Measurements from ENCODE around the gene MLIP. TPM values are rescaled to one million over a fixed set of nuclear protein-coding genes. Genes with fewer than 3 reads are reported as not detected.
"Not testable (repeated sequence)": the region's sequence is repeated elsewhere in the genome, so short reads cannot be mapped to it uniquely, and the experiment has no call there.

MLIP gene
- total RNA-seq, 1 experiment from 2014 or later = not detected

- DNase-seq (ENCODE audit: low spot score); in situ Hi-C loops (cut with HindIII; ENCODE audit: low sequenced_read_pairs): not testable (repeated sequence)
Measured at GRCh38 chr6:54203474-54204035, 92.3 kb downstream of the MLIP start.

- DNase-seq (ENCODE audit: low spot score) = no peak
- in situ Hi-C loops (cut with HindIII; ENCODE audit: low sequenced_read_pairs) = no loop called here
Measured at GRCh38 chr6:54204921-54205591, 93.8 kb downstream of the MLIP start.

DNA sequence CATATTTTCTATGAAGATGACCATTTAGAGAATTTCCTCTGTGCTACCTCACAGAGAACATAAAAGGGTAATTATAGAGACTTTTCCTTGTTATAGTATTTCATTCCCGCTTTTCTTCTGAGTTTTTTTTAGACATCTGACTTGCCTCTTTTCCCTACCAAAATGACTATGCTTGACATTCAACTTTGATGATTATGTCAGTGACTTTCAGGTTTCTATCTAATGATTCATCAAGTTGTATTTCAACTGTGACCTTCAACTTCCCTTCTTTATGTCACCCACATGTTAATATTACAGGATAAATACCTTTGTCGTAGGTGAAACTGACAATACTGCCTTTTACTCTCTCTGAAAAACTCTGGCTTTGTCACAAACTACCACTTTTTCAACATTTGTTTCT lies 95.3 kb downstream of the MLIP start:
- no peak for DNase-seq (ENCODE audit: low spot score)
- in situ Hi-C loops (cut with HindIII; ENCODE audit: low sequenced_read_pairs) = no loop called here

DNA sequence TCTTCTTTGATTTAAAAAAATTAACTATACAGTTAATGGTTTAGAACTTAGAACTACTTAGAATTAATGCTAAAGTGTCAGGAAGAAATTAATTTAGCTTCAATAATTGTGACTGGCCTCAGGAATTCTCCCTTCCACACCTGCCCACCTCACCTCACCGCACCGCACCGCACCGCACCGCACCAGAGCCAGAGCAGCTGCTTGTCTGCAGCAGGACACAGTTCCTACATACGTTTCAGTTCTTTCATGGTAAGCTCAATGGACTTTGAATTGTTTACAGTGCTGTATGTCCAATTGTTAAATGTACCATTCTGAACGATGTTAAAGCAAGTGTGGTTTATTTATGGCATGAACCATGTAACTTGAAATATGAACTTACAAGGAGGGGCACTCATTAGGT lies 98.7 kb downstream of the MLIP start:
- DNase-seq (ENCODE audit: low spot score); in situ Hi-C loops (cut with HindIII; ENCODE audit: low sequenced_read_pairs): not testable (repeated sequence)

GRCh38 chr6:54214286-54214685 lies 103.0 kb downstream of the MLIP start:
- no peak for DNase-seq (ENCODE audit: low spot score)
- in situ Hi-C loops (cut with HindIII; ENCODE audit: low sequenced_read_pairs) = no loop called here

GRCh38 chr6:54216336-54216735 lies 105.1 kb downstream of the MLIP start:
- DNase-seq (ENCODE audit: low spot score) = no peak
- in situ Hi-C loops (cut with HindIII; ENCODE audit: low sequenced_read_pairs) = no loop called here

GRCh38 chr6:54217018-54217417 lies 105.8 kb downstream of the MLIP start:
- no peak for DNase-seq (ENCODE audit: low spot score)
- in situ Hi-C loops (cut with HindIII; ENCODE audit: low sequenced_read_pairs) = no loop called here

- in situ Hi-C loops (cut with HindIII; ENCODE audit: low sequenced_read_pairs) = no loop called here
Measured at GRCh38 chr6:54222217-54222616, 111.0 kb downstream of the MLIP start.

GRCh38 chr6:54232703-54233102 lies 121.5 kb downstream of the MLIP start:
- DNase-seq (ENCODE audit: low spot score) = no peak

More at GRCh38 chr6:54222217-54222616, 111.0 kb downstream of the MLIP start:
- DNase-seq (ENCODE audit: low spot score) = no peak

DNA sequence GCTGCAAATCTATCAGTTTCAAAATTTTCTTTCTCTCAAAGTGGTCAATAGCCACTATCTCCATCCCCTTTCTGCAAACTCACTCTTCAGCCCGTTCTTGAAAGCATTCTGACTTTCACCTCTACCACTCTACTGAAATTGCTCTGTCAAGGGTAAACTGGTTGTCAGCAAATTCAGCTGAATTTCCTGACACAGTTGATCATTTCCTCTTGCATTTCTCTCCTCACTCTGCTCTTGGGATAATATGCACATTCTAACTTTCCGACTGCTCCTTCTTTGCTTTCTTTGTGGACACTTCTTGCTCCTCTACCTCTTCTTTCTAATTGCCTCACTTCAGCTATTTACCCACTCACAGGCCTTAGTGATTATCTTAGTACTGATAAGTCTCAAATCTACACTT lies 123.3 kb downstream of the MLIP start:
- in situ Hi-C loops (cut with HindIII; ENCODE audit: low sequenced_read_pairs) = no loop called here
- DNase-seq (ENCODE audit: low spot score) = no peak

More at GRCh38 chr6:54232703-54233102, 121.5 kb downstream of the MLIP start:
- in situ Hi-C loops (cut with HindIII; ENCODE audit: low sequenced_read_pairs) = no loop called here

- DNase-seq (ENCODE audit: low spot score) = no peak
- in situ Hi-C loops (cut with HindIII; ENCODE audit: low sequenced_read_pairs) = no loop called here
Measured at GRCh38 chr6:54236984-54237383, 125.7 kb downstream of the MLIP start.

DNA sequence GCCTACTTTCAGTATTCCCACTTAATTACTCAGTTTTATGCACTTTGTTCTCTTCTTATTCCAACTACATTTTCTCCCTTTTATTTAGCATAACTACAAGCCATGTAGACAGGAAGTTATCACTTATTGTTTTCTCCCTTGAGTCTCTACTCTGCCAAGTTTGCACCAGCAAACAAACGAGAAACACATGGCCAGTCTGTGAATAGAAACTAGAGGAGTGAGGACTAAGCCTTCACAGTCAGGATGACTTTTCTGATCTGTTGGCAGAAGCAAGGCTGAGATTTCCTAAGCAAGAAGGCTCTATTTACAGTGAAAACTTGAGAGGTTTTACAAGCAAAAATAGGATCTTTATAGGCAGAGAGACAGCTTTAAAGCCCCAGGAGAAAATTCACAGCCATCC lies 127.2 kb downstream of the MLIP start:
- no peak for DNase-seq (ENCODE audit: low spot score)

GRCh38 chr6:54243699-54244098 lies 132.5 kb downstream of the MLIP start:
- in situ Hi-C loops (cut with HindIII; ENCODE audit: low sequenced_read_pairs) = no loop called here

More for the DNA sequence above, 127.2 kb downstream of the MLIP start:
- in situ Hi-C loops (cut with HindIII; ENCODE audit: low sequenced_read_pairs) = no loop called here

GRCh38 chr6:54244430-54244829 lies 133.2 kb downstream of the MLIP start:
- DNase-seq (ENCODE audit: low spot score) = no peak
- in situ Hi-C loops (cut with HindIII; ENCODE audit: low sequenced_read_pairs) = no loop called here

More at GRCh38 chr6:54243699-54244098, 132.5 kb downstream of the MLIP start:
- DNase-seq (ENCODE audit: low spot score) = no peak

- in situ Hi-C loops (cut with HindIII; ENCODE audit: low sequenced_read_pairs) = no loop called here
- DNase-seq (ENCODE audit: low spot score) = no peak
Measured at GRCh38 chr6:54245265-54245664, 134.0 kb downstream of the MLIP start.

GRCh38 chr6:54248319-54248718 lies 137.1 kb downstream of the MLIP start:
- in situ Hi-C loops (cut with HindIII; ENCODE audit: low sequenced_read_pairs) = no loop called here
- DNase-seq (ENCODE audit: low spot score) = no peak

- DNase-seq (ENCODE audit: low spot score) = no peak
- in situ Hi-C loops (cut with HindIII; ENCODE audit: low sequenced_read_pairs) = no loop called here
Measured at GRCh38 chr6:54248994-54249393, 137.8 kb downstream of the MLIP start.

DNA sequence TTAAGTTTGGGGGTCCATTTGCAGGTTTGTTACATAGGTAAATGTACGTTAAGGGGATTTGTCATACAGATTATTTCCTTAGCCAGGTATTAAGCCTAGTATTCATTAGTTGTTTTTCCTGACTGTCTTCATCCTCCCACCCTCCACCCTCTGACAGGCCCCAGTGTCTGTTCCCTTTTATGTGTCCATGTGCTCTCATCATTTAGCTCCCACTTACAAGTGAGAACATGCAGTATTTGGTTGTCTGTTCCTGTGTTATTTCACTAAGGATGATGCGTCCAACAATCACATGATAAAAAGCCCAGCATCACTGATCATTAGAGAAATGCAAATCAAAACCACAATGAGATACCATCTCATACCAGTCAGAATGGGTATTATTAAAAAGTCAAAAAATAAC lies 138.6 kb downstream of the MLIP start:
- DNase-seq (ENCODE audit: low spot score); in situ Hi-C loops (cut with HindIII; ENCODE audit: low sequenced_read_pairs): not testable (repeated sequence)

DNA sequence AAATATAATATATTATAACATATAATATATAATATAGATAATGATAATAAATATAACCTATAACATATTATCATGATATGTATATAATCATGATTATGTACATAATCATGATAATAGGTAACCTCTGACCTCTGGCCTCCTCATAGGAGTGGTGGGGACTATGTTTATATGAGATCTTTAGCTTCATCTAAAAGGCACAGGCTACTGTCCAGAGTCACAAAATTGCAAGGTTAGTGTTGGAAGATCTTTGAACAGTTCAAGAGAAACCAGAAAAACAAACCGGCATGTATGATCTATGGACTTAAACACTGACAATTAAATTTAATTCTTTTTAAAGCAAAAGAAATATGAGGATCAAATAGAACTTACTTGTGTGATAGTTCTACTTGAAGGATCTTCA lies 141.3 kb downstream of the MLIP start:
- DNase-seq (ENCODE audit: low spot score) = no peak
- in situ Hi-C loops (cut with HindIII; ENCODE audit: low sequenced_read_pairs) = no loop called here

DNA sequence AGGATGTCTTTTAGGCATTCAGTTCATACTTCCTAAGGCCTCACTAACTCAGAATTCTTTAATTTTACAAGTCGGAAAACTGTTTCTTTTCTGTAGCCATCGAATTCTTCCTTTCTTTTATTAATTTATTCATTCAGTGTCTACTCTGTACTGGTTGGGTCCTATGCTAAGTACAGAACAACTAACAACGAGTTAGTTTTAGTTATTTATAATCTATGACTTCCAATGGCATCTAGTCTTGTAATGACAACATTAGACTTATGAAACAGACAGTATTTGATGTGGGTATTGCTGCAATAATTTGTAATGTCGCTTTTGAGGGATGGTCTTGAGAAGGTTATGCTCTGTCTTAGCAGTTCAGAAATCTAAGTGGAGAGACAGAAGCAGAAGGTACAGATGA lies 141.7 kb downstream of the MLIP start:
- no peak for DNase-seq (ENCODE audit: low spot score)
- in situ Hi-C loops (cut with HindIII; ENCODE audit: low sequenced_read_pairs) = no loop called here

GRCh38 chr6:54254886-54255285 lies 143.6 kb downstream of the MLIP start:
- no peak for DNase-seq (ENCODE audit: low spot score)
- in situ Hi-C loops (cut with HindIII; ENCODE audit: low sequenced_read_pairs) = no loop called here

All from G401 (cell line).